ENCODE data around the gene SPATA13. TPM values are rescaled to one million over a fixed set of nuclear protein-coding genes. Genes with fewer than 3 reads are reported as not detected.
A peak's percentile ranks its signal among the peaks of the same experiment; 100 is the strongest.
"Not testable (repeated sequence)": the region's sequence is repeated elsewhere in the genome, so short reads cannot be mapped to it uniquely, and the experiment has no call there.

The SPATA13 gene
- total RNA-seq, 6 experiments from 2014 or later = 7.0 to 9.2 (median 8.4) TPM

DNA sequence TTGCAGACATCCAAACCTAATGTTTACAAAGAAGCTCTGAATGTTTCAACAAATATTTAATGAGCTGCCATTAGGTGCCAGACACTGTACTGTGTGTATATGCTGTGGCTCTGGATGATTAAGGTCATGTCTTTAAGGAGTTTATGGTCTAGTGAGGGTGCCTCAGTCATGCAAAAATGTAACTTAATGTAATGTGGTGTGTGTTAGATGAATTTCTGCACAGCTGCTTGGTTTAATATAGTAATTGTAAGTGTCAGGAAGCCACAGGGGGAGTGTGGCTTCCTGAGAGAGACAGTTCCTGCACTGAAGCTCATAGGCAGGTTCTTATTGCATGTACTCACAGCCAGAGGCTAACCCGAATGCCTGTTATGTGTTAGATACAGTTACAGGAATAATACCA lies 43.3 kb downstream of the SPATA13 start:
- Mint-ChIP-seq H3K36me3 (ENCODE audit: low read depth) (no peaks in the 10 kb centered on the region; the same call in 1 of the 2 replicates), H3K4me1 (ENCODE audit: low read depth) (peaks cover 36% of the 10 kb centered on the region), H3K27me3 (ENCODE audit: insufficient read depth) (no peaks in the 10 kb centered on the region; the same call in 1 of the 2 replicates), H3K27ac (no peak overlapping the region), H3K9me3 (no peaks in the 10 kb centered on the region), H3K4me3 (no peak overlapping the region)
- TF ChIP-seq, protein P1, sequence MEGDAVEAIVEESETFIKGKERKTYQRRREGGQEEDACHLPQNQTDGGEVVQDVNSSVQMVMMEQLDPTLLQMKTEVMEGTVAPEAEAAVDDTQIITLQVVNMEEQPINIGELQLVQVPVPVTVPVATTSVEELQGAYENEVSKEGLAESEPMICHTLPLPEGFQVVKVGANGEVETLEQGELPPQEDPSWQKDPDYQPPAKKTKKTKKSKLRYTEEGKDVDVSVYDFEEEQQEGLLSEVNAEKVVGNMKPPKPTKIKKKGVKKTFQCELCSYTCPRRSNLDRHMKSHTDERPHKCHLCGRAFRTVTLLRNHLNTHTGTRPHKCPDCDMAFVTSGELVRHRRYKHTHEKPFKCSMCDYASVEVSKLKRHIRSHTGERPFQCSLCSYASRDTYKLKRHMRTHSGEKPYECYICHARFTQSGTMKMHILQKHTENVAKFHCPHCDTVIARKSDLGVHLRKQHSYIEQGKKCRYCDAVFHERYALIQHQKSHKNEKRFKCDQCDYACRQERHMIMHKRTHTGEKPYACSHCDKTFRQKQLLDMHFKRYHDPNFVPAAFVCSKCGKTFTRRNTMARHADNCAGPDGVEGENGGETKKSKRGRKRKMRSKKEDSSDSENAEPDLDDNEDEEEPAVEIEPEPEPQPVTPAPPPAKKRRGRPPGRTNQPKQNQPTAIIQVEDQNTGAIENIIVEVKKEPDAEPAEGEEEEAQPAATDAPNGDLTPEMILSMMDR (IDR thresholded peaks at IDR 0.05) = no peak
- no peak for DNase-seq

DNA sequence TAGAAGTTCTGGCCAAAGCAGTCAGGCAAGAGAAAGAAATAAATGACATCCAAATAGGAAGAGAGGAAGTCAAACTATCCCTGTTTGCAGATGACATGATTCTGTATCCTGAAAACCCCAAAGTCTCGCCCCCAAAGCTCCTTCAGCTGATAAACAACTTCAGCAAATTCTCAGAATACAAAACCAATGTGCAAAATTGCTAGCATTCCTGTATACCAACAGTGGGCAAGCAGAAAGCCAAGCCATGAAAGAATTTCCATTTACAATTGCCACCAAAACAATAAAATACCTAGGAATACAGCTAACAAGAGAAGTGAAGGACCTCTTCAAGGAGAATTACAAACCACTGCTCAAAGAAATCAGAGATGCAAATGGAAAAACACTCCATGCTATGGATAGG lies 44.6 kb downstream of the SPATA13 start:
- H3K9me3 Mint-ChIP-seq; DNase-seq; H3K27ac Mint-ChIP-seq; H3K36me3 Mint-ChIP-seq (ENCODE audit: low read depth); H3K4me3 Mint-ChIP-seq; H3K27me3 Mint-ChIP-seq (ENCODE audit: insufficient read depth): not testable (repeated sequence)
- H3K4me1 Mint-ChIP-seq (ENCODE audit: low read depth) = peaks cover 37% of the 10 kb centered on the region

DNA sequence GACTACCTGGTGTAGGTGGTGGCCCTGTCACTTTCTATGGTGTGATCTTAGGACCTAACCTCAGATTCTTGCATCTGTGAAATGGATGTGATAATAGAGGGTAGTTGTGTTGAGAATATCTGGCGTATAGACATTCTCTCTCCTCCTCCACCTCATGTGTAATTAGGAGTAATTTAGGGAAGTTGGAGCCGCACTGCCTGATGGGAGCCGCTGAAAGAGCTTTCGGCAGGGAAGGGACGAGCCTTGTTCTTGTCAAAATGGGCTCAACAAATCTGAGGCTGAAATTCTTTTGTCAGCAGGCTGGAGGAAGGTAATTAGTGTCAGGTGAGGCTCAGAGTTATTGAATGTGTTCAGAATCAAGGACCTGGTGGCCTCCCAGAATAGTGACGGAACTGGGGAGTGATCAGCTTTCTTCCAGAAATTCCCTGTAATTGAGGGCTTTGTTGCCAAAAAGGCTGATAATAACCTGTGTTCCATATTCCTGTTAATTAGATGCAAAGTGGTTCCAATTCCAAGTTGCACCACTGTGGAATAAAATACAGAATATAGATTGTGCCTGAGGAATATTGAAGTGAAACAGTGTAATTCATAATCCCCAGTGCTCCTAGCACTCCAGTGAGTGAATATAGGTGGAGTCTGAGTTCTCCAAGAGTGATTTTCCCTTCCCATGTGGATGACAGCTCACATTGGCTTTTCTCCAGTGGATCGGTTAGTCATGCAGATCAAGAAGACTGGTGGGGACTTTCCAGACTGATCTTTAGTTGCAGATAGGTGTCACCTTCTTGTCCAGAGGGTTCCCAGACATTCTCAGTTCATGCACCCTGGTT lies 47.5 kb downstream of the SPATA13 start:
- Mint-ChIP-seq H3K36me3 (ENCODE audit: low read depth) (no peaks in the 10 kb centered on the region; the same call in 1 of the 2 replicates), H3K4me3 (no peak overlapping the region), H3K9me3 (no peaks in the 10 kb centered on the region), H3K27me3 (ENCODE audit: insufficient read depth) (no peaks in the 10 kb centered on the region), H3K27ac (no peak overlapping the region), H3K4me1 (ENCODE audit: low read depth) (peaks cover 36% of the 10 kb centered on the region)
- DNase-seq = peak; percentile 80
- TF ChIP-seq, protein P1 (IDR thresholded peaks at IDR 0.05) = no peak

DNA sequence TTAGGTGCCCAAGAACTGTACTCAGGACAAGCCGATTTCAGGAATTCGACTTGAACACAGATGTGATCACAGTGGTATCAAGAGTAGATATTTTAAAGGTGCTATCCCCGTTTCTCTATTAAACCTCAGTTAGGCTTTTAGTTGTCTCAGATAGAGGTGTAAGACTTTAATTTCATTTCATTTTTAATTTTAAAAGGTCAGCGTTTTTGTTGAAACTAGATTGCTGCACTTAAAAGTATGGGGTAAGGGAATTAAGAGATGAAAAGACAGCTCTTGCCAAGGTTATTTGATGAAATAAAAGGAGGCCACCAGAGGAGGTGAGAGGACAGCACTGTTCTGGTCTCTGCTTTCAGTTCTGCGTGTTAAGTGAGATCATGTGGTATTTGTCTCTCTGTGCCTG lies 48.6 kb downstream of the SPATA13 start:
- H3K36me3 Mint-ChIP-seq (ENCODE audit: low read depth) = no peaks in the 10 kb centered on the region; the same call in 1 of the 2 replicates
- H3K27ac Mint-ChIP-seq = no peak overlapping the region
- peaks cover 25% of the 10 kb centered on the region for H3K4me1 Mint-ChIP-seq (ENCODE audit: low read depth)
- no peaks in the 10 kb centered on the region for H3K27me3 Mint-ChIP-seq (ENCODE audit: insufficient read depth)
- no peak for DNase-seq
- no peaks in the 10 kb centered on the region for H3K9me3 Mint-ChIP-seq
- H3K4me3 Mint-ChIP-seq = no peak overlapping the region
- TF ChIP-seq, protein P1 (IDR thresholded peaks at IDR 0.05) = no peak

DNA sequence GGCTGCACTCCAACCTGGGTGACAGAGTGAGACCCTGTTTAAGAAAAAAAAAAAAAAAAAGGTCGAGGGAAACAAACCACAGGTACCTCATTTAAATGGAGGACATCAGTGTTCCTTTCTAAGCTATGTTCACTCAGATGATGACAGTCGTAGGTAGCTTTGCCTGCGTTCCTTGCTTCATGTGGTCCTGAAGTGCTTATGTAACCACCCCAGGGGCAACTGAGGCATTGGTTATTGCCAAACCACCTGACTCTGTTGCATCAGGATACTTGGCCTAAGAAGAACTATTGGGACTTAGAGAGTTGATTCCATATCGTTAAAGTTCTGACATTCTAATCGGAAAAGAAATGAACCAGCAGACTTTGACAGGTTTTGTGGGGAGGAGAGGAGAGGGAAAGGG lies 51.7 kb downstream of the SPATA13 start:
- DNase-seq = no peak
- TF ChIP-seq, protein P1 (IDR thresholded peaks at IDR 0.05) = no peak
- Mint-ChIP-seq H3K4me1 (ENCODE audit: low read depth) (peaks cover 24% of the 10 kb centered on the region), H3K27me3 (ENCODE audit: insufficient read depth) (no peaks in the 10 kb centered on the region), H3K4me3 (no peak overlapping the region), H3K36me3 (ENCODE audit: low read depth) (no peaks in the 10 kb centered on the region), H3K9me3 (no peaks in the 10 kb centered on the region), H3K27ac (no peak overlapping the region)

DNA sequence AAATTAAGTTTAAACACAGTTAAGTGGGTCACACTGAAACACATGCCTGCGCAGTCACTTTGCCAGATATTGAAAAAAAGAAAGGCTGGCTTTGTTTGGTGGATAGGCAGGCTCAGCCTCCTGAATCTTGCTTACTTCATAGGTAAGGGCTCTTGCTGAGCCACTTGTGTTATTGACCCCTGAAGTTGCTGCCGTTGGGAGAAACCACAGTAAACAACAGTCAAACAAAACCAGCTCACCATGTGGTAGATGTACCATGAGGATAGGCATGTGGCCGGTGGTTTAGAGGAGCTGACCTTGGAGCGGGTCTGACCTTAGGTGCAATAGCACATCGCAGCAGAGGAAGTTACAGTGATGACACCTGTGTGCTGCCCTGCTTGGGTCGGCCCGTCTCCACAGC lies 52.2 kb downstream of the SPATA13 start:
- Mint-ChIP-seq H3K27me3 (ENCODE audit: insufficient read depth) (no peaks in the 10 kb centered on the region), H3K27ac (no peak overlapping the region)

More for the DNA sequence above, 52.2 kb downstream of the SPATA13 start:
- no peaks in the 10 kb centered on the region for H3K9me3 Mint-ChIP-seq
- no peak overlapping the region for H3K4me3 Mint-ChIP-seq
- peaks cover 28% of the 10 kb centered on the region for H3K4me1 Mint-ChIP-seq (ENCODE audit: low read depth)
- H3K36me3 Mint-ChIP-seq (ENCODE audit: low read depth) = no peaks in the 10 kb centered on the region
- no peak for DNase-seq
- TF ChIP-seq, protein P1 (IDR thresholded peaks at IDR 0.05) = no peak
